ENCODE measurements around the gene HSPB9. TPM values are rescaled to one million over a fixed set of nuclear protein-coding genes. Genes with fewer than 3 reads are reported as not detected.

The HSPB9 gene
- polyA plus RNA-seq, 4 donors: 0.04 to 0.37 TPM; not detected in 2

GRCh38 chr17:42120770-42121769 lies 1.5 kb upstream of the HSPB9 start, which contains the start of gene KAT2A:
TSS of gene KAT2A (minus strand) at chr17:42121367. CDS start at chr17:42121304, 63 bp downstream.
- Histone ChIP-seq H3K27ac (ENCODE audit: low read depth in 1 of 3, low read length in 2 of 3) (peak within 1 kb of the TSS in 2 of 3 donors; percentile 41 to 53), H3K36me3 (ENCODE audit: control insufficient read depth in 3 of 3, insufficient read depth in 2 of 3, low read depth in 1 of 3, low read length in 3 of 3) (peaks cover 4 to 52% (median 5%) of the 10 kb centered on the region in 3 donors), H3K4me3 (ENCODE audit: low read depth in 1 of 3, low read length in 3 of 3) (peak within 1 kb of the TSS; percentile 45 to 81 (median 69)), H3K27me3 (ENCODE audit: control insufficient read depth in 3 of 3, insufficient read depth in 3 of 3, low read length in 3 of 3) (no peaks in the 10 kb centered on the region), H3K4me1 (ENCODE audit: control insufficient read depth in 3 of 3, insufficient read depth in 2 of 3, low read depth in 1 of 3, low read length in 2 of 3) (peaks cover 0 to 26% (median 0%) of the 10 kb centered on the region in 3 donors), H3K9me3 (ENCODE audit: control insufficient read depth in 2 of 2, insufficient read depth in 1 of 2, low read depth in 1 of 2, low read length in 1 of 2) (no peaks in the 10 kb centered on the region)
- WGBS, 3 donors: 7 to 10% (median 8%) methylated on average over 37 to 57 of the region's 57 CpGs
- FAIRE-seq: no peak
- DNase-seq: peak; percentile 84 to 91

- Histone ChIP-seq H3K27ac (ENCODE audit: low read depth in 1 of 3, low read length in 2 of 3) (no peak overlapping the region), H3K27me3 (ENCODE audit: control insufficient read depth in 3 of 3, insufficient read depth in 3 of 3, low read length in 3 of 3) (no peaks in the 10 kb centered on the region), H3K4me1 (ENCODE audit: control insufficient read depth in 3 of 3, insufficient read depth in 2 of 3, low read depth in 1 of 3, low read length in 2 of 3) (peaks cover 0 to 26% (median 0%) of the 10 kb centered on the region in 3 donors), H3K9me3 (ENCODE audit: control insufficient read depth in 2 of 2, insufficient read depth in 1 of 2, low read depth in 1 of 2, low read length in 1 of 2) (no peaks in the 10 kb centered on the region), H3K4me3 (ENCODE audit: low read depth in 1 of 3, low read length in 3 of 3) (no peak overlapping the region), H3K36me3 (ENCODE audit: control insufficient read depth in 3 of 3, insufficient read depth in 2 of 3, low read depth in 1 of 3, low read length in 3 of 3) (peaks cover 10 to 50% (median 13%) of the 10 kb centered on the region in 3 donors)
- no peak for DNase-seq
- no peak for FAIRE-seq
- 92 to 94% (median 93%) methylated on average over 3 of the region's 3 CpGs for WGBS, 3 donors
Observed at GRCh38 chr17:42124256-42124655, 1.7 kb downstream of the HSPB9 start.

- 87 to 90% (median 89%) methylated on average over 12 of the region's 12 CpGs for WGBS, 3 donors
- Histone ChIP-seq H3K9me3 (ENCODE audit: control insufficient read depth in 2 of 2, insufficient read depth in 1 of 2, low read depth in 1 of 2, low read length in 1 of 2) (no peaks in the 10 kb centered on the region), H3K4me1 (ENCODE audit: control insufficient read depth in 3 of 3, insufficient read depth in 2 of 3, low read depth in 1 of 3, low read length in 2 of 3) (peaks cover 0 to 19% (median 0%) of the 10 kb centered on the region in 3 donors), H3K4me3 (ENCODE audit: low read depth in 1 of 3, low read length in 3 of 3) (no peak overlapping the region), H3K27ac (ENCODE audit: low read depth in 1 of 3, low read length in 2 of 3) (no peak overlapping the region), H3K36me3 (ENCODE audit: control insufficient read depth in 3 of 3, insufficient read depth in 2 of 3, low read depth in 1 of 3, low read length in 3 of 3) (peaks cover 16 to 61% (median 19%) of the 10 kb centered on the region in 3 donors), H3K27me3 (ENCODE audit: control insufficient read depth in 3 of 3, insufficient read depth in 3 of 3, low read length in 3 of 3) (no peaks in the 10 kb centered on the region)
- FAIRE-seq (no peak), DNase-seq (no peak)
Observed at GRCh38 chr17:42125565-42125964, 3.0 kb downstream of the HSPB9 start.

GRCh38 chr17:42126836-42127235 lies 4.2 kb downstream of the HSPB9 start:
- Histone ChIP-seq H3K27ac (ENCODE audit: low read depth in 1 of 3, low read length in 2 of 3) (no peak overlapping the region), H3K36me3 (ENCODE audit: control insufficient read depth in 3 of 3, insufficient read depth in 2 of 3, low read depth in 1 of 3, low read length in 3 of 3) (peaks cover 16 to 67% (median 19%) of the 10 kb centered on the region in 3 donors), H3K4me1 (ENCODE audit: control insufficient read depth in 3 of 3, insufficient read depth in 2 of 3, low read depth in 1 of 3, low read length in 2 of 3) (peaks cover 0 to 16% (median 0%) of the 10 kb centered on the region in 3 donors), H3K27me3 (ENCODE audit: control insufficient read depth in 3 of 3, insufficient read depth in 3 of 3, low read length in 3 of 3) (no peaks in the 10 kb centered on the region), H3K9me3 (ENCODE audit: control insufficient read depth in 2 of 2, insufficient read depth in 1 of 2, low read depth in 1 of 2, low read length in 1 of 2) (no peaks in the 10 kb centered on the region), H3K4me3 (ENCODE audit: low read depth in 1 of 3, low read length in 3 of 3) (no peak overlapping the region)
- no peak for FAIRE-seq
- WGBS, 3 donors: 68 to 82% (median 76%) methylated on average over 3 of the region's 3 CpGs
- no peak for DNase-seq

- no peaks in the 10 kb centered on the region for H3K27me3 ChIP-seq (ENCODE audit: control insufficient read depth in 3 of 3, insufficient read depth in 3 of 3, low read length in 3 of 3)
- no peak overlapping the region for H3K4me3 ChIP-seq (ENCODE audit: low read depth in 1 of 3, low read length in 3 of 3)
- H3K36me3 ChIP-seq (ENCODE audit: control insufficient read depth in 3 of 3, insufficient read depth in 2 of 3, low read depth in 1 of 3, low read length in 3 of 3): peaks cover 16 to 69% (median 19%) of the 10 kb centered on the region in 3 donors
- no peak for DNase-seq
- no peaks in the 10 kb centered on the region for H3K9me3 ChIP-seq (ENCODE audit: control insufficient read depth in 2 of 2, insufficient read depth in 1 of 2, low read depth in 1 of 2, low read length in 1 of 2)
- no peak for FAIRE-seq
- no peak overlapping the region for H3K27ac ChIP-seq (ENCODE audit: low read depth in 1 of 3, low read length in 2 of 3)
- 87 to 97% (median 89%) methylated on average over 6 of the region's 6 CpGs for WGBS, 3 donors
- peaks cover 0 to 14% (median 0%) of the 10 kb centered on the region in 3 donors for H3K4me1 ChIP-seq (ENCODE audit: control insufficient read depth in 3 of 3, insufficient read depth in 2 of 3, low read depth in 1 of 3, low read length in 2 of 3)
Observed at GRCh38 chr17:42127414-42127813, 4.8 kb downstream of the HSPB9 start.

- peak overlapping the region in 1 of 3 donors; percentile 78 for H3K27ac ChIP-seq (ENCODE audit: low read depth in 1 of 3, low read length in 2 of 3)
- H3K9me3 ChIP-seq (ENCODE audit: control insufficient read depth in 2 of 2, insufficient read depth in 1 of 2, low read depth in 1 of 2, low read length in 1 of 2): no peaks in the 10 kb centered on the region
- no peak for DNase-seq
- WGBS, 3 donors: 89 to 96% (median 92%) methylated on average over 8 of the region's 8 CpGs
- no peak overlapping the region for H3K4me3 ChIP-seq (ENCODE audit: low read depth in 1 of 3, low read length in 3 of 3)
- no peaks in the 10 kb centered on the region for H3K27me3 ChIP-seq (ENCODE audit: control insufficient read depth in 3 of 3, insufficient read depth in 3 of 3, low read length in 3 of 3)
- H3K36me3 ChIP-seq (ENCODE audit: control insufficient read depth in 3 of 3, insufficient read depth in 2 of 3, low read depth in 1 of 3, low read length in 3 of 3): peaks cover 16 to 81% (median 19%) of the 10 kb centered on the region in 3 donors
- peaks cover 4 to 28% (median 9%) of the 10 kb centered on the region in 3 donors for H3K4me1 ChIP-seq (ENCODE audit: control insufficient read depth in 3 of 3, insufficient read depth in 2 of 3, low read depth in 1 of 3, low read length in 2 of 3)
- no peak for FAIRE-seq
Observed at GRCh38 chr17:42129109-42129837, 6.7 kb downstream of the HSPB9 start.

- Histone ChIP-seq H3K9me3 (ENCODE audit: control insufficient read depth in 2 of 2, insufficient read depth in 1 of 2, low read depth in 1 of 2, low read length in 1 of 2) (no peaks in the 10 kb centered on the region), H3K4me1 (ENCODE audit: control insufficient read depth in 3 of 3, insufficient read depth in 2 of 3, low read depth in 1 of 3, low read length in 2 of 3) (peaks cover 8 to 39% (median 9%) of the 10 kb centered on the region in 3 donors), H3K27ac (ENCODE audit: low read depth in 1 of 3, low read length in 2 of 3) (peak overlapping the region in 1 of 3 donors; percentile 57), H3K36me3 (ENCODE audit: control insufficient read depth in 3 of 3, insufficient read depth in 2 of 3, low read depth in 1 of 3, low read length in 3 of 3) (peaks cover 14 to 79% (median 18%) of the 10 kb centered on the region in 3 donors), H3K4me3 (ENCODE audit: low read depth in 1 of 3, low read length in 3 of 3) (no peak overlapping the region), H3K27me3 (ENCODE audit: control insufficient read depth in 3 of 3, insufficient read depth in 3 of 3, low read length in 3 of 3) (no peaks in the 10 kb centered on the region)
- no peak for FAIRE-seq
- DNase-seq: no peak
- 93 to 96% (median 95%) methylated on average over 16 of the region's 16 CpGs for WGBS, 3 donors
Observed at GRCh38 chr17:42130310-42130936, 7.8 kb downstream of the HSPB9 start.

- Histone ChIP-seq H3K36me3 (ENCODE audit: control insufficient read depth in 3 of 3, insufficient read depth in 2 of 3, low read depth in 1 of 3, low read length in 3 of 3) (peaks cover 11 to 71% (median 16%) of the 10 kb centered on the region in 3 donors), H3K27me3 (ENCODE audit: control insufficient read depth in 3 of 3, insufficient read depth in 3 of 3, low read length in 3 of 3) (no peaks in the 10 kb centered on the region), H3K9me3 (ENCODE audit: control insufficient read depth in 2 of 2, insufficient read depth in 1 of 2, low read depth in 1 of 2, low read length in 1 of 2) (no peaks in the 10 kb centered on the region), H3K27ac (ENCODE audit: low read depth in 1 of 3, low read length in 2 of 3) (peak overlapping the region in 1 of 3 donors; percentile 57), H3K4me3 (ENCODE audit: low read depth in 1 of 3, low read length in 3 of 3) (no peak overlapping the region), H3K4me1 (ENCODE audit: control insufficient read depth in 3 of 3, insufficient read depth in 2 of 3, low read depth in 1 of 3, low read length in 2 of 3) (peaks cover 9 to 46% (median 10%) of the 10 kb centered on the region in 3 donors)
- WGBS, 3 donors: 88 to 97% (median 95%) methylated on average over 4 of the region's 4 CpGs
- FAIRE-seq: no peak
- DNase-seq: no peak
Observed at GRCh38 chr17:42131232-42131631, 8.6 kb downstream of the HSPB9 start.
